Fibroblast of villous mesenchyme (primary cell): ENCODE results near the gene FSTL5. TPM values are rescaled to one million over a fixed set of nuclear protein-coding genes. Genes with fewer than 3 reads are reported as not detected.

ENCODE experiments used
- DNase-seq: peaks from one replicate; pipeline ENCODE4 v3.0.0-alpha.2; 2010; ENCODE audit warnings: low read depth
- H3K4me3 ChIP-seq: 2 replicates; pipeline ENCODE4 v1.5.1; 2011; ENCODE audit warnings: low read depth, mild to moderate bottlenecking, low read length
- total RNA-seq: library from RNA; depleted of rRNA; stranded (reverse); fragments of >200 nt; gene quantifications from 2 replicates; pipeline ENCODE4 v1.2.3, GENCODE V29; 2012
- TF ChIP-seq, protein P1 (sequence below): IDR thresholded peaks from 2 replicates; pipeline ENCODE4 v1.5.1; 2012; ENCODE audit warnings: low read depth, mild to moderate bottlenecking, low read length; ENCODE audit not compliant: insufficient read depth

The FSTL5 gene
- total RNA-seq, 1 donor = not detected

- DNase-seq = no peak
- H3K4me3 ChIP-seq = no peak overlapping the region
- TF ChIP-seq, protein P1, sequence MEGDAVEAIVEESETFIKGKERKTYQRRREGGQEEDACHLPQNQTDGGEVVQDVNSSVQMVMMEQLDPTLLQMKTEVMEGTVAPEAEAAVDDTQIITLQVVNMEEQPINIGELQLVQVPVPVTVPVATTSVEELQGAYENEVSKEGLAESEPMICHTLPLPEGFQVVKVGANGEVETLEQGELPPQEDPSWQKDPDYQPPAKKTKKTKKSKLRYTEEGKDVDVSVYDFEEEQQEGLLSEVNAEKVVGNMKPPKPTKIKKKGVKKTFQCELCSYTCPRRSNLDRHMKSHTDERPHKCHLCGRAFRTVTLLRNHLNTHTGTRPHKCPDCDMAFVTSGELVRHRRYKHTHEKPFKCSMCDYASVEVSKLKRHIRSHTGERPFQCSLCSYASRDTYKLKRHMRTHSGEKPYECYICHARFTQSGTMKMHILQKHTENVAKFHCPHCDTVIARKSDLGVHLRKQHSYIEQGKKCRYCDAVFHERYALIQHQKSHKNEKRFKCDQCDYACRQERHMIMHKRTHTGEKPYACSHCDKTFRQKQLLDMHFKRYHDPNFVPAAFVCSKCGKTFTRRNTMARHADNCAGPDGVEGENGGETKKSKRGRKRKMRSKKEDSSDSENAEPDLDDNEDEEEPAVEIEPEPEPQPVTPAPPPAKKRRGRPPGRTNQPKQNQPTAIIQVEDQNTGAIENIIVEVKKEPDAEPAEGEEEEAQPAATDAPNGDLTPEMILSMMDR = no peak
These were observed 804.3 kb downstream of the FSTL5 start for GRCh38 chr4:161359491-161359890.

GRCh38 chr4:161356351-161356750 is 807.4 kb downstream of the FSTL5 start:
- H3K4me3 ChIP-seq = no peak overlapping the region
- TF ChIP-seq, protein P1 = no peak
- DNase-seq = no peak

- DNase-seq = no peak
- H3K4me3 ChIP-seq = no peak overlapping the region
- TF ChIP-seq, protein P1 = no peak
These were observed 812.9 kb downstream of the FSTL5 start for GRCh38 chr4:161350946-161351345.

DNA sequence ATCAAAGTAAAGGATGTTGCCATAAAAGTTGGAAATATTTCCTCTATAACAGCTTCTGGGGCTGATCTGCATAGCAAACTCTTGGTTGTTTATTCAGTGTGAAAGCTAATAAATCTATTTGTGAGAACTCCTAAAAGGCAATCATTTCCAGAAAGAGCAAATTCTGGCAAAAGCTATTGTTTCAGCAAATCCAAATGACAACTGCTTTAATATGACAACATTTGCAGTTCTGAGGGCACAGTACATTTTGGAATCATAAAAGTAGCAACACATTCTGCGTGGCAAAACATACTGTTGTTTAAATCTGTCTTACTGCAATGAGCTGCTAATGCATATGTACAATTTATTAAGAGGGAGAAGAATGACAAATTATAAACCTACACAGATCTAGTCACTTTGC is 818.1 kb downstream of the FSTL5 start:
- DNase-seq = no peak
- TF ChIP-seq, protein P1 = no peak
- no peak overlapping the region for H3K4me3 ChIP-seq

- TF ChIP-seq, protein P1 = no peak
- no peak overlapping the region for H3K4me3 ChIP-seq
- DNase-seq = no peak
These were observed 820.2 kb downstream of the FSTL5 start for GRCh38 chr4:161343569-161343950.

DNA sequence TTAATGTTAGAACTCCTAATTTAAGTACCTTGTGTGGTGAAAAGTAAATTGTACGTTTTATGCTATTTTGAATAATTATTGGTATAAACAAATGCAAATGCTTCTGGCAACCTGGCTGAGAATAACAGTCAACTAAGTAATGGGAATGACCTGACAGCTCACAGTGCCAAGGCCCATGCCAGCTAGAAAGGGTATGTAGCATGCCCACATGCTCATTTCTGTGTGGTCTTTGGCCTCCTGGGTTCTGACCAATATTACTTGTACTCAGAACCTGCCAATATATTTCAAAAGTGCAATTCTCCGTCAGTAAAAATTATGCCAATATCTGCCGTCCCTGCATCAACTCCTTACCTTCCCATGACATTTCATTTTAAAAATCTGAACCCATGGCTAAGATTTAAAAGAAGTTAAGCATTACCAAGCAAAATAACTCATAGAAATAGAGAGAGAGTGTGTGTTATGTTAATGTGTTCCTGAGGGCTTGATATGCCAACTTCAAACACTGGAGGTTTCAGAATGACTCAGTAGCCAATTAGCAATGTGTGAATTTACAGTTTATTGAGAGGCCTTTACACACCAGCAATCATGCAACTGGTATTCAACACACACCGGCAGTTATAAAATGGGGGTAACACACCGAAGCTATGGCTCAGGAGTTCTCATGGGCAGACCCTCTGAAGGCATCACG is 820.8 kb downstream of the FSTL5 start:
- no peak for DNase-seq
- TF ChIP-seq, protein P1 = no peak
- no peak overlapping the region for H3K4me3 ChIP-seq

DNA sequence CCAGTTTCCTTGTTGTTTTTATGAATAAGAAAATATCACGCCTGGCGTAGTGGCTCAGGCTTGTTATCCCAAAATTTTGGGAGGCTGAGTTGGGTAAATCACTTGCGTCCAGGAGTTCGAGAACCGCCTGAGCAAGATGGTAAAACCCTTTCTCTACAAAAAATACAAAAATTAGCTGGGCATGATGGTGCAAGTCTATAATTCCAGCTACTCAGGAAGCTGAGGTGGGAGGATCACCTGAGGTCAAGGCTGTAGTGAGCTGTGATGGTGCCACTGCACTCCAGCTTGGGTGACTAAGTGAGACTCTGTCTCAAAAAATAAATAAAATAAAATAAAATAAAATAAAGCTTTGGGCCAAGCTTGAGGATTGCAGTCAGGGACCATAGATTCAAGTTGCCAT is 827.2 kb downstream of the FSTL5 start:
- no peak for DNase-seq
- TF ChIP-seq, protein P1 = no peak
- H3K4me3 ChIP-seq = no peak overlapping the region
